ENCODE data around the gene PEMT.
"Not testable (repeated sequence)": the region's sequence is repeated elsewhere in the genome, so short reads cannot be mapped to it uniquely, and the experiment has no call there.

The PEMT gene

DNA sequence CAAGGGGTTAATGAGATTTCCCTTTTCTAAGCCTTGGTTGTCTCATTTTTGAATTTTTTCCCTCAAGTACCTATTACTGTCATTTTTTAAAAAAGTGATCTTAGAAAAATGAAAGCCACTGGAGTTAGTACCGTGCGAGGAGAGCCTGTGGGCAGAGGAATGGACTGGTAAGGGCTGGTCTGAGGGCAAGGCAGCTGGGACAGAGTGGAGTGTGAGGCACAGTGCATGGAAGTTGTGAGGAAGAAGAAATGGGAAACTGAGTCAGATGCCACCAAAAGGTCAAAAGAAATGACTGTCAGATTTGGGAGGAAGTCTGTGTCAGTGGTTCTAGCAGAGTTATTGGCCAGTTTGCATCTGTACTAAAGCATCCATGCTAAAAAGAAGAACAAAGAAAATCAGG, 103.5 kb downstream of the PEMT start:
- no peak for DNase-seq (ENCODE audit: low read depth in 1 of 2, low spot score in 1 of 2)

DNA sequence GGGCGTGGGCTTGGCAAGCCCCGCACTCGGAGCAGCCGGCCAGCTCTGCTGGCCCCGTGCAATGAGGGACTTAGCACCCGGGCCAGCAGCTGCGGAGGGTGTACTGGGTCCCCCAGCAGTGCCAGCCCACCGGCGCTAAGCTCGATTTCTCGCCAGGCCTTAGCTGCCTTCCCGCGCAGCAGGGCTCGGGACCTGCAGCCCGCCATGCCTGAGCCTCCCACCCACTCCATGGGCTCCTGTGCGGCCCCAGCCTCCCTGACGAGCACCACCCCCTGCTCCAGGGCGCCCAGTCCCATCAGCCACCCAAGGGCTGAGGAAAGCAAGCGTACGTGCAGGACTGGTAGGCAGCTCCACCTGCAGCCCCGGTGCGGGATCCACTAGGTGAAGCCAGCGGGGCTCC, 105.1 kb downstream of the PEMT start:
- not testable (repeated sequence) for DNase-seq (ENCODE audit: low read depth in 1 of 2, low spot score in 1 of 2)

DNA sequence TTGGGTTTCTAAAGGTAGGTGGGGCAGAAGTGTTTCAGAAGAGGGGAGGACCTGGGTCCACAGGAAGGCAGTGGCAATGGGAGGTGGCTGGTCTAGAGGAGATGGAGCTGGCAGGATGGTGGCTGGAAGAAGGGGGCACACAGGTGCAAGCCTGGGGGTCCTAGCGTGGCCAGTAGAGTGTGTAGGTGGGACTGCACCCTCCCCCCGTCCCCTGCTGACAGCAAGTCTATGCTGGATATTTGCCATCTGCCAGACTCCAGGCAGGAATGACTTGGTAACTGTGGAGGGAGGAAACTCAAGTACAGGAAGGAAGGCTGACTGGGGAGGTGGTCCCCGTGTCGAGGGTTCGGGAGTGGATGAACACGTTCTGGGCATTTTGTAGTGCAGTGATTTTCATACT, 106.1 kb downstream of the PEMT start:
- DNase-seq (ENCODE audit: low read depth in 1 of 2, low spot score in 1 of 2): no peak

DNA sequence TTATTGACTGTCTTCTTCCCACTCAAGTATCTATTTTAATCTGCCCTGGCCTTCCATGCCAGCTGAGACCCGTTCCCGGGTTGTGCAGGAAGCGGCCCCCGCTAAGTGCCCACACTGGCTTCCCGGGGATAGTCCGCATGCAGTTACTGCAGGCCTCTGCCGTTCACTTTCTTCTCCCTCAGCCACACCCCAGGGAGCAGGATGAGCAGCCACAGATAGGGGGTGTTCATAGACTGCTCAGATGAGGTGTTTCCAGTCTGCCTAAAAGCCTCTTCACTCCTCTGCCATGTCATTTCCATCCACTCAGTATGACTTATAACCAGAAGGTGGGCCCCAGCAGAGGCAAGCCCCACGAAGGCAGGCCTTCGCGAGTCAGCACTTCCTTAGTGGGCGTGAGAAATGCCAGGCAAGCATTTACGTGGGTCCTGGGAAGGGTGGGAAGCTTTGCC, 107.0 kb downstream of the PEMT start:
- DNase-seq (ENCODE audit: low read depth in 1 of 2, low spot score in 1 of 2): no peak

DNA sequence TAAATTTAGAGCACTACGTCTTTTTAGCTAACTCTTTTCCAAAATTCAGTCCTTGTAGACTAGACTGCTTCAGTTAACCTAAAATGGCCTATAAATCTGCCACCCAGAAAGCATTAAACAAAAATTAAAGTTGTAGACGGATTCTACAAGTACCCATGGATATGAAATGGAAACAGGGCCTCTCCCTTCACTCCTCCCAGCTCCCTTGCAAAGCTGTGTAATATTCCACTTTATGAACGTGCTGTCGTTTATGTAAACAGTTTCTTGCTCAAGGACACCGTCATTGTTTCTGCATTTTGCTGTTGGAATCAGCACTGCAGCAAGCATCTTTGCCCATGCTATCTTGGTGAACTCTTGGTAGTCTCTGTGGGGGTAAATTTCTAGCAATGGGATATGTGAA, 109.6 kb downstream of the PEMT start:
- DNase-seq (ENCODE audit: low read depth in 1 of 2, low spot score in 1 of 2): no peak

DNA sequence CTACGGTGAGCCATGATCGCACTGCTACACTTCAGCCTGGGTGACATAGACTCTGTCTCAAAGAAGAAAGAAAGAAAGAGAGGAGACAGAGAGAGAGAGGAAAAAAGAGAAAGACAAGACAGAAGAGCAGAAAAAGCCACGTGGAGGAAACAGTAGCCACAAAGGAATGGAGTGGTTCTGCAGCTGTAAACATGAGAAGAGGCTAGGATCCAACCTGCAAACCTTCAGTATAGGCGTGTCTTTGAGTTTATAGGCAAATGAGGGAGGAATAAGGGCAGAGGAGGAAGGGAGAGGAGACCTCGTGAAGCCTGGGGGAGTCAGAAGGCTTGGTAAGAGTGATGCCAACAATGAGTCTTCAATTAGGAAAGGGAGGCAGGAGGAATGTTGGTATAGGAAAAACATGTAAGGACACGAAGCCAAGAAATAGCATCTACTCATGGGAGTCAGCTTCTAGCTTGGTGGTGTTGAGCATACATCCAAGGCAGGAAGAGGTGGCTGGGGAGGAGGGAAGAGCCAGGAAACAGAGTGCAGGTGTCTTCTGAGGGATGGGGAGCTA, 110.8 kb downstream of the PEMT start:
- DNase-seq (ENCODE audit: low read depth in 1 of 2, low spot score in 1 of 2): no peak

DNA sequence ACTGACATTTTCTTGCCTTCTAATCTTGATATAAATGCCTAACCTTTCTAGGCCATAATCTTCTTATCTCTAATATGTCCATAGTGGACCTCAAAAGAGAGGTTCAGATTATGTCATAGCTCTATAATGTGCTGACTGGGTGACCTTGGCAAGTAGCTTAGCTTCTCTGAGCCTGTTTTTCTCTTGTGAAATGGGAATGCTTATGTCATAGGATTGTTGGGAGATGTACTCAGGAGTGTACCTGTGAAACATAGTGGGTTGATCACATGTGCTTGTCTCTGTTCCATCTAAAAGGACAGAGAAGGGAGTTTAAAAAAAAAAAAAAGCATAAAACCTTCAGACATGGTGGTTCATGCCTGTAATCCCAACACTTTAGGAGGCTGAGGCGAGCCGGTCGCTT, 112.3 kb downstream of the PEMT start:
- no peak for DNase-seq (ENCODE audit: low read depth in 1 of 2, low spot score in 1 of 2)

DNA sequence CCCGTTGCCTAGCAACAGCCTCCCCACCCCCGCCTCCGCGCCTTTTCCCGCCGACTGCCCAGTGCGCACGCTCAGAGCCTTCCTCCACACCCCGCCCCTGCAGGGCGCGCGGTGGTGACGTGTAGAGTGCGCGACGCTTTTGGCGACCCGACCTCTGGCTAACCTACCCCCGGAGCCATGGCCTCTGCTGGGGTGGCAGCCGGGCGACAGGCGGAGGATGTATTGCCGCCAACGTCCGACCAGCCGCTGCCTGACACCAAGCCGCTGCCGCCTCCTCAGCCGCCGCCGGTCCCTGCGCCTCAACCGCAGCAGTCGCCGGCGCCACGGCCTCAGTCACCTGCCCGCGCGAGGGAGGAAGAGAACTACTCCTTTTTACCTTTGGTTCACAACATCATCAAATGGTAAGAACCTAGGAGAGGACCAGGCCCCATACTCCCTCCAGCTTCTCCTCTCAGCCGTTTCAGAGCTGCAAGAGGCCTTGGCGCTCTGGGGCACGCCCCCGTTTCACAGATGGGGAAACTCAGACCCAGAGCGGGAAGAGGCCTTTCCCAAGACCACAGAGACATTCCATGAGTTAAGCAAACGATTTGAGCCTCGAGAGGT, 114.5 kb downstream of the PEMT start, which contains the start of gene MED9:
Gene MED9, plus strand, starts transcription at position 136 of the 603 bp plus-strand sequence. Its CDS starts 42 bp downstream, at position 178.
- peak; percentile 87 to 92 for DNase-seq (ENCODE audit: low read depth in 1 of 2, low spot score in 1 of 2)

DNA sequence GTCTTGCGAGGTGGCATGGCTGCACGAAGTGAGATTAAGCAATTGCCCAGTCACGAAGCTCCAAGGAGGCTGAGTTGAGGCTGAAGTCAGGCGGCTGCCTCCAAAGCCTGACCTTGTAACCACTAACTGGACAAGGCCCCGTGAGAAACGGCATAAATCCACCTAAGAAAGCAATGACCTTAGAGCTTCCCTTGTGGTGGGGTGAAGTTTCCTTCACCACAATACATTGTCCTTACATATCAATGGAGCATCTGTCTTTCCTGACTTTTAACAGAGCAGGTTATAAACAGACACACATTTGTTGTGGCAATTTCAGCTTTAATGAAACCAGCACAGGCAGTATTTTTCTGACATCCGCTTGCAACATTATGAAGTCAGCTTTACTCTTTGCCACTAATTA, 117.2 kb downstream of the PEMT start:
- no peak for DNase-seq (ENCODE audit: low read depth in 1 of 2, low spot score in 1 of 2)

DNA sequence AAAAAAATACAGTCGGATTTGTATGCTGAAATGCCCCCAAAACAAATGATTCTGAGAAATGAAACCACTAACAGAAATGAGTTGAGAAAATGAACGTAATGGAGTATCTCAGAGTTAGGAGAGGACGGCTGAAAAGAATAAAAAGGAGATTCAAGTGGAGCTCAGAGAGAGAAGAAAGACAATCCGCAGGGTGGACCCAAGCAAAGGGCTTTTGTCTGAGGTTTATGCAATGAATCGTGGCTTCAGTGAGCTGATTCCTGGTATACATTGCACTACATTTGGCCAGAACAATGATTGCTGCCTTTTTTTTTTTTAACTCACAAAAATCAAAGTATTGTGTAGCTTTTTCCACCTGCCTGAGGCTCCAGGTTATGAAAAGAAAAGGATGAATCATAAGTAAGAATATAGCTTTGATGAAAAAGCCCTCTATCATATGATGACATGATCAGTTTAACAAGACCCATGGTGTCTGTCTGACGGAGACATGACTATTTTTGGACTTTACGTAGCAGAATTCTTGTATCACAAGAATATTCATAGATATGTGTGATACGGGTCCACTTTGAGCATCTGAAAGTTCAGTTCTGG, 119.1 kb downstream of the PEMT start:
- DNase-seq (ENCODE audit: low read depth in 1 of 2, low spot score in 1 of 2): no peak

DNA sequence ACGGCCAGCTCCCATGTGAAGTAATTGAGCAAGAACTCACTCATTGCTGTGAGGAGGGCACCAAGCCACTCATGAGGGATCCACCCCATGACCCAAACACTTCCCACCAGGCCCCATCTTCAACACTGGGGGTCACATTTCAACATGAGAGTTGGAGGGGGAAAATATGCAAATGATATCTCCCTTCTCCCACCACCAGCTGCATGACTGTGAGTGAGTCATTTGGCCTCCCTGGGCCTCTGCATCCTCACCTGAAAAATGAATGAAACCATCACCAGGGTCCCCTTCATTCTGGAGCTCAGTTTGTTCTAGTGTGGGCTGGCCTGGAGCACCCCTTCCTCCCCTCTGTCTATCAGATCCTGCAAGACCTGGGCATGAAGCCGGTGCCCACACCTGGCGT, 121.5 kb downstream of the PEMT start:
- DNase-seq (ENCODE audit: low read depth in 1 of 2, low spot score in 1 of 2): no peak

DNA sequence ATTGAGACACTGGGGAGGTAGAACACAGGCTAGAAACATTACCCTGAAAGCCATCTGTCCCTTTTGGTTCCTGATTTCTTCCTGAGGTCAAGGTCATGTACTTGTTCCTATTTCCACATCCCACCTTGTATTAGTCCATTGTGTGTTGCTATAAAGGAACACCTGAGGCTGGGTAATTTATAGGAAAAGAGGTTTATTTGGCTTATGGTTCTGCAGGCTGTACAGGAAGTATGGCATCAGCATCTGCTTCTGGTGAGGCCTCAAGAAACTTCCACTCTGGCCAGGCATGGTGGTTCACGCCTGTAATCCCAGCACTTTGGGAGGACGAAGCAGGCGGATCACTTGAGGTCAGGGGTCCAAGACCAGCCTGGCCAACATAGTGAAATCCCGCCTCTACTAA, 122.2 kb downstream of the PEMT start:
- DNase-seq (ENCODE audit: low read depth in 1 of 2, low spot score in 1 of 2): no peak

DNA sequence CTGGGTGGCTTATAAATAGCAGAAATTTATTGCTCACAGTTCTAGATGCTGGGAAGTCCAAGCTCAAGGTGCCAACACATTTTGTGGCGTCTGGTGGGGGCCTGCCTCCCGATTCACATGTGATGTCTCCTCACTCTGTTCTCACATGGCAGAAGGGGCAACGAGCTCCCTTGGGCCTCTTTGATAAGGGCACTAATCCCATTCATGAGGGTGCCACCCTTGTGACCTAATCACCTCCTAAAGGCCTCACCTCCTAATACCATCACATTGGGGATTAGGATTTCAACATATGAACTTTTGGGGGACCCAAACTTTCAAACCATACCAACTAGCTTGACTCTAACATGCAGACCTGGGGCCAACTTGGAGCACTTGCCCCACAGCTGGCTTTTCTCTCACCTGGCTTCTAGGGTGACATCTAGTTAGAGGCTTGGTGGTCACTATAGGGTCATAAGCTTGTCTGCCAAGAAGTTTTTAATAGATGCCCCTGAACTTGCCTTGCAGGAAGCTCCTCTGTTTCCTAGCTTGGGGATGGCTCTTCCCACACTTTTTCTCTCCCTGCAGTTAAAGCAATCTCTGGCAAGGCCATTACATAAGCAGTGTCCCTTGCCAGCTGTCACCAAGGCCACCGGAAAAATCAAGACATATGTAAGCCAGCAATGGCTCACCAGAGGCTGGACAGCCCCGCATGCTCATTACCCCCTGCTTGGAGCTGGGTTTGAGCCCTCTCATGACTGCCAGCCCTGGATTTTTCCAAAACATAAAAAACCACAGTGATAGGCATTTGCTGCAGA, 123.1 kb downstream of the PEMT start:
- DNase-seq (ENCODE audit: low read depth in 1 of 2, low spot score in 1 of 2): no peak

DNA sequence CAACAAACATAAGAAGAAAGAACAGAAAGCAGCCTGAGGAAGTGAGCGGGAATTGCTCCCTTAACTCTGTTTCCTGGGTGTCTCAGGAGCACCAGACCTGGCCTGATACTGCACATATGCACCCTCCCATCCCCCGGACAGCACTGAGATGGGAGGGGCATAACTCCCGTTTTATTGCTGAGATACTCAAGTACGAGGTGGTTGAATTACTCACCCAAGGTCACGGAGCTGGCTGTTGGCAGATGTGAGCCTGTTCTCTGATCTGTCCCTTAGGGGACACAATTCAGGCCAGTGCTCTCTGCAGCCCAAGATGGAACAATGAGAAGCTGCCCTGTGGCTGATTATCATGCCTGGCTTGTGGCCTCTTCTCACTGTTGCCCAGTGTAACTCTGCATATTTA, 123.8 kb downstream of the PEMT start:
- no peak for DNase-seq (ENCODE audit: low read depth in 1 of 2, low spot score in 1 of 2)

DNA sequence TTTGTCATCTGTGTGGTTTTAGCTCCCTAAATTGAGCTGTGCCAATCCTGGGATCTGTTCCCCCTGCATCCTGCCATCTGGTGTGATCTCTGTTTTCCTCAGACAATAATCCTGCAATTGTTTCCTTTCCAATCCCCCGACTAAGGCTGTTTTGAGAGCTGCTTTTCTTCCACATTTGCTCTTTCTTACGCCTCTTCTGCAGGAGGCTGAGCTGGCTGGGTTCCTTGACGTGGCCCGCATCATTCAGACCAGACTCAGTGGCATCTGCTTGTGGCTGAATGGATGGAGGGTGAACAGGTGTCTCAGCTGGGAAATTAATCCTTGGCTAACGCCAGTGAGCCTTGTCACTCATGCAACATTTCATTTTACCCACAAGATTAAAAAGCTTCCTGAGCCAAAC, 124.5 kb downstream of the PEMT start:
- DNase-seq (ENCODE audit: low read depth in 1 of 2, low spot score in 1 of 2): no peak

DNA sequence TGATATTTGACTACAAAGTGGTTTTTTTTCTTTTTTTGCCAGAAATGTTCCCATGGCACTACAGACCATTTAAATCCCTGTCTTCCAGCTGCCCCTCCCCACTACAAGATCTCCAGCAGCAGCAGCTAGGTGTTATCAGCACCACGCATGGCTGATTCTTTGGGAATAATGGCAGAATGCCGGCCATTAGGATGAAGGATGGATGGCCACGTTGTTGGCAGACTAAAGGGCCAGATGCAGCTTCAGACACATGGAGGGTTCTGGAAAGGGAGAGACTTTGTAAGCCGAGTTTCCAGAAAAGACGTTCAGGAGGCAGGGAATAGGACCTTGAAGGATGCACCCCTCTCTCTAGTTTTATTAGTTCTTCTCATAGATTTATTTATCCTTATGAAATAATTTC, 125.0 kb downstream of the PEMT start:
- DNase-seq (ENCODE audit: low read depth in 1 of 2, low spot score in 1 of 2): no peak

DNA sequence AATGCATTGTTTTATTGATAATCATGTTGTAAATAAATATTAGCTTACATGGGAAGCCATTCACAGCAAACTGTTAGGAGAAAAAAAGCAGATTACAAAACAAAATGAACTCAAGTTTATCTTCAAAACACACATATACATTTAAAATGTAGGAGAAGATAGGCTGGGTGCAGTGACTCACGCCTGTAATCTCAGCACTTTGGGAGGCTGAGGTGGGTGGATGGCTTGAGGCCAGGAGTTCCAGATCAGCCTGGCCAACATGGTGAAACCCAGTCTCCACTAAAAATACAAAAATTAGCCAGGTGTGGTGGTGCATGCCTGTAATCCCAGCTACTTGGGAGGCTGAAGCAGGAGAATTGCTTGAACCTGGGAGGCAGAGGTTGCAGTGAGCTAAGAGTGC, 125.6 kb downstream of the PEMT start:
- not testable (repeated sequence) for DNase-seq (ENCODE audit: low read depth in 1 of 2, low spot score in 1 of 2)

DNA sequence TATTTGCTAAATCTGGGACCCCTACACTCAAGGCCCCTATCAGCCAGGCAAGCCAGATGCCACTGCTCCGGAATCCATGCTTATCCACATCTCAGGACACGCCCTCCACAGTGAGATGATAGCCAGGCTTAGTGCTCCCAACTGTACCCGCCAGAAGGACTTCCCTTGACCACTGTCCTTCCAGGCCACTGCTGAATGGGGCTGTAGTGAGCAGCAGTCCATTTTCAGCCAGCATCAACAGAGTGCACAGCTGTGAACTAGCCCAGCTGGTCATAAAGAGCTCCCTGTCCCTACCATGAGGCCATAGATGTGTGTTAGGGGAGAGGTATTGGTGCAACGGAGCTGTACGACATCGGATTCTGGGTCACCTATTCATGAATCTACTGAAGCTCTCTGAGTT, 127.7 kb downstream of the PEMT start:
- no peak for DNase-seq (ENCODE audit: low read depth in 1 of 2, low spot score in 1 of 2)

DNA sequence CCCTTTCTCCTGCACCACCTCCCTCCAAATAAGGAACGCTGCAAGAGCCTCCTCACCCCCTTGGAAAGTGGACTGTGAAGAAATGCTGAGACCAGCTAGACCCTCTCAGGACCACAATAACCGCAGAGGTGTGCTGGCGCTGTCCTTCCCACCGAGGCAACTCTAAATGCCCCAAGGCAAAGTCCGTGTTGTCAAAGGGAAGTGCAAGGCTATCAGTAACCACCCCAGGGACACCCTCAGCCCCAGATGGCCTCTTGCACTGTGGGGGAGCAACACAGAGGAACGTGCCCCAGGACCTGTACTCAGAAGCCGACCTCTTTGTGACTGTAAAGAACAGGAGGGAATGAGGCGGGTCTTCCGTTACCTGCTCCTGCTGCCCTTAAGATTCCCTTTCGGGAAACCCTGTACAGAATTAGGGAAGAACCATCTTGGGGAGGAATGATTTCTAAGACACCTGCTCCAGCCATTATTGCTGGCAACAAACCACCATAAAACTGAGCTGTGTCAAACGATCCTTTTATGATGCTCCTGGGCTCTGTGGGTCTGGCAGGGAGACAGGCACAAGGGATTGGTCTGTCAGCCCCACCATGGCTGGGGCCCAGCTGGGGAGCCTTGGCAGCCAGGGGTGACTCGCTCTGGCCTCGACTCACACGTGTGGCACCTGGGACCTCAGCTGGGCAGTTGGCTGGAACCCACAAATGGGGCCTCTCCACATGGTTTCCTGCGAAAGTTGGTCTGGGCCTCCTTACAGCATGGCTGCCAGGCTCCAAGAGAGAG, 129.3 kb downstream of the PEMT start:
- DNase-seq (ENCODE audit: low read depth in 1 of 2, low spot score in 1 of 2): no peak

DNA sequence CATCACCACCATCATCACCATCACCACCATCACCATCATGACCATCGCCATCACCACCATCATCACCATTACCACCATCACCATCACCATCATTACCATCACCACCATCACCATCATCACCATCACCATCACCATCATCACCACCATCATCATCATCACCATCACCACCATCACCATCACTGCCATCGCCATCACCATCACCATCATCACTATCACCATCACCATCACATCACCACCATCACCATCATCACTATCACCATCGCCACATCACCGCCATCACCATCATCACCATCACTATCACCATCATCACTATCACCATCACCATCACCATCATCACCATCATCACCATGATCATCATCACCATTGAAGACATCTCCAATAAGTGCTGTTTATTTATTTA, 131.5 kb downstream of the PEMT start:
- DNase-seq (ENCODE audit: low read depth in 1 of 2, low spot score in 1 of 2): no peak

DNA sequence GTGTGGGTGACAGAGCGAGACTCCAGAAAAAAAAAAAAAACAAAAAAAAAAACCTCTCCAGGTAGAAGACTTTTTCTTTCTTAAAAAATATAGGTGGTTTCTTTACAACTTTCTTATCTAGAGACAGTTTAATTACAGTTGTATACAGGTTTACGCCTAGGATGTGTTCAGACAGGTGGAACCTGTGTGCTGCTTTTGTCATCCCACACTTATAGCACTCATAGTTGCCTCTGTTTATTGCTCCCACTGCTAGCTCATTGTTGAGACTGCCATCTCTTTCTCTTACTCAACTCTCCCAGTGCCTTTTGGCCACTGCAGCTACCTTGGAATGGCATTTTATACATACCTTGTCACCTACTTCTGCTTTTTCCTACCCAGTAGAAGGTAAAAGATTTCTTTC, 133.8 kb downstream of the PEMT start:
- DNase-seq (ENCODE audit: low read depth in 1 of 2, low spot score in 1 of 2): no peak

All from activated T-helper 1 cell treated with anti-CD3 and anti-CD28 coated beads, Interleukin-2, amount 50 U/mL, for 16 hours (primary cell).